Osteoblast (primary cell): ENCODE data around the gene TBX10. TPM values are rescaled to one million over a fixed set of nuclear protein-coding genes. Genes with fewer than 3 reads are reported as not detected.
"Not testable (repeated sequence)": the region's sequence is repeated elsewhere in the genome, so short reads cannot be mapped to it uniquely, and the experiment has no call there.

ENCODE experiments used
- DNase-seq: peaks from one replicate; pipeline ENCODE4 v3.0.0; 2011; ENCODE audit warnings: low spot score, mixed read lengths; ENCODE audit not compliant: insufficient read length; ENCODE audit errors: missing footprints
- H2AFZ ChIP-seq: 2 replicates; pipeline ENCODE4 v1.6.0; 2011; ENCODE audit warnings: mild to moderate bottlenecking, low read length
- H3K27ac ChIP-seq: 2 replicates; pipeline ENCODE4 v1.5.1; 2011; ENCODE audit warnings: mild to moderate bottlenecking, low read depth, low read length, moderate library complexity
- H3K27me3 ChIP-seq: 2 replicates; pipeline ENCODE4 v1.6.0; 2012; ENCODE audit warnings: mild to moderate bottlenecking, control low read depth, inconsistent platforms, low read length, moderate library complexity; ENCODE audit not compliant: insufficient read depth
- H3K36me3 ChIP-seq: 2 replicates; pipeline ENCODE4 v1.5.1; 2011; ENCODE audit warnings: mild to moderate bottlenecking, low read length, control low read depth, moderate library complexity; ENCODE audit not compliant: insufficient read depth
- H3K4me1 ChIP-seq: 2 replicates; pipeline ENCODE4 v1.5.1; 2011; ENCODE audit warnings: mild to moderate bottlenecking, low read length, control low read depth, moderate library complexity; ENCODE audit not compliant: insufficient read depth
- H3K4me2 ChIP-seq: 2 replicates; pipeline ENCODE4 v1.6.0; 2011; ENCODE audit warnings: mild to moderate bottlenecking, low read length; ENCODE audit not compliant: insufficient read depth
- H3K4me3 ChIP-seq: fragments of 200-600 bp; sonication (generic); 3 replicates; pipeline ENCODE4 v1.5.1; 2012; ENCODE audit warnings: mild to moderate bottlenecking, low read length, inconsistent platforms; ENCODE audit not compliant: insufficient read depth
- H3K79me2 ChIP-seq: 2 replicates; pipeline ENCODE4 v1.6.0; 2012; ENCODE audit warnings: mild to moderate bottlenecking, low read length, control low read depth, inconsistent platforms; ENCODE audit not compliant: insufficient read depth
- H3K9me3 ChIP-seq: 2 replicates; pipeline ENCODE4 v1.5.1; 2011; ENCODE audit warnings: low read depth, low read length, control low read depth
- H4K20me1 ChIP-seq: 2 replicates; pipeline ENCODE4 v1.6.0; 2012; ENCODE audit warnings: mild to moderate bottlenecking, low read length, control low read depth; ENCODE audit not compliant: insufficient read depth
- CTCF ChIP-seq: IDR thresholded peaks from 2 replicates; pipeline ENCODE4 v1.5.1; 2011; ENCODE audit warnings: mild to moderate bottlenecking, low read depth, low read length, moderate library complexity; ENCODE audit errors: extremely low read depth
- total RNA-seq: library from RNA; depleted of rRNA; stranded (reverse); fragments of >200 nt; gene quantifications from 2 replicates; pipeline ENCODE4 v1.2.3, GENCODE V29; 2012

The TBX10 gene
- total RNA-seq, 1 donor = not detected

GRCh38 chr11:67605231-67606011, 34.1 kb downstream of the TBX10 start:
- Histone ChIP-seq H2AFZ (peak overlapping the region; percentile 32), H3K27ac (no peak overlapping the region), H3K36me3 (peaks cover 21% of the 10 kb centered on the region), H3K79me2 (peaks cover 18% of the 10 kb centered on the region), H4K20me1 (no peaks in the 10 kb centered on the region), H3K27me3 (peaks cover 3% of the 10 kb centered on the region), H3K4me1 (peaks cover 13% of the 10 kb centered on the region), H3K9me3 (peaks cover 2% of the 10 kb centered on the region), H3K4me3 (no peak overlapping the region), H3K4me2 (no peak overlapping the region)
- TF ChIP-seq CTCF = no peak
- DNase-seq = no peak

GRCh38 chr11:67604815-67605214, 34.7 kb downstream of the TBX10 start:
- peak overlapping the region; percentile 32 for H2AFZ ChIP-seq
- peaks cover 2% of the 10 kb centered on the region for H3K9me3 ChIP-seq
- peaks cover 7% of the 10 kb centered on the region for H3K27me3 ChIP-seq
- no peak overlapping the region for H3K27ac ChIP-seq
- no peak overlapping the region for H3K4me3 ChIP-seq
- H3K79me2 ChIP-seq = peaks cover 18% of the 10 kb centered on the region
- DNase-seq = no peak
- peaks cover 17% of the 10 kb centered on the region for H3K36me3 ChIP-seq
- H3K4me2 ChIP-seq = no peak overlapping the region
- H3K4me1 ChIP-seq = peaks cover 13% of the 10 kb centered on the region
- H4K20me1 ChIP-seq = no peaks in the 10 kb centered on the region
- TF ChIP-seq CTCF = no peak

GRCh38 chr11:67604119-67604518, 35.4 kb downstream of the TBX10 start:
- not testable (repeated sequence) for H3K4me3 ChIP-seq, H3K9me3 ChIP-seq, H3K27ac ChIP-seq, H4K20me1 ChIP-seq, H3K4me2 ChIP-seq, H3K36me3 ChIP-seq, H2AFZ ChIP-seq, DNase-seq
- Histone ChIP-seq H3K27me3 (peaks cover 11% of the 10 kb centered on the region), H3K79me2 (peaks cover 18% of the 10 kb centered on the region), H3K4me1 (peaks cover 13% of the 10 kb centered on the region)

- no peak for DNase-seq
- Histone ChIP-seq H3K36me3 (no peaks in the 10 kb centered on the region), H3K27ac (no peak overlapping the region), H4K20me1 (no peaks in the 10 kb centered on the region), H3K27me3 (peaks cover 11% of the 10 kb centered on the region), H3K4me2 (no peak overlapping the region), H3K4me1 (peaks cover under 1% of the 10 kb centered on the region), H3K79me2 (no peaks in the 10 kb centered on the region), H3K4me3 (no peak overlapping the region), H2AFZ (no peak overlapping the region), H3K9me3 (peaks cover 2% of the 10 kb centered on the region)
- TF ChIP-seq CTCF = no peak
Observed at GRCh38 chr11:67601098-67601497, 38.5 kb downstream of the TBX10 start.
